H9 (cell line): ENCODE measurements around the gene MRRF. TPM values are rescaled to one million over a fixed set of nuclear protein-coding genes. Genes with fewer than 3 reads are reported as not detected.

Experiments used
- DNase-seq: peaks from one replicate; pipeline ENCODE4 v3.0.0-alpha.2; 2017
- H2AFZ ChIP-seq: one replicate; pipeline ENCODE4 v1.6.1; 2013; ENCODE audit warnings: mild to moderate bottlenecking, low read length, control low read depth, moderate library complexity
- H2AK5ac ChIP-seq: 2 replicates; pipeline ENCODE4 v1.6.1; 2013; ENCODE audit warnings: low read length, control low read depth, mixed read lengths; ENCODE audit not compliant: insufficient read length
- H2BK120ac ChIP-seq: one replicate; pipeline ENCODE4 v1.6.1; 2013; ENCODE audit warnings: low read depth, mild to moderate bottlenecking, low read length, control low read depth, inconsistent platforms; ENCODE audit not compliant: poor library complexity, severe bottlenecking
- H2BK12ac ChIP-seq: 2 replicates; pipeline ENCODE4 v1.6.1; 2013; ENCODE audit warnings: low read length, control low read depth, mixed read lengths, low read depth; ENCODE audit not compliant: insufficient read length
- H2BK15ac ChIP-seq: 2 replicates; pipeline ENCODE4 v1.6.1; 2013; ENCODE audit warnings: low read depth, low read length, control low read depth
- H2BK20ac ChIP-seq: one replicate; pipeline ENCODE4 v1.6.1; 2013; ENCODE audit warnings: low read depth, mild to moderate bottlenecking, low read length, control low read depth, inconsistent platforms; ENCODE audit not compliant: poor library complexity, severe bottlenecking
- H2BK5ac ChIP-seq: 2 replicates; pipeline ENCODE4 v1.6.1; 2013; ENCODE audit warnings: low read length, control low read depth, mixed read lengths; ENCODE audit not compliant: insufficient read length
- H3K14ac ChIP-seq: 2 replicates; pipeline ENCODE4 v1.6.1; 2013; ENCODE audit warnings: low read length, control low read depth; ENCODE audit not compliant: insufficient read depth
- H3K18ac ChIP-seq: 2 replicates; pipeline ENCODE4 v1.6.1; 2013; ENCODE audit warnings: low read depth, mild to moderate bottlenecking, mixed read lengths, low read length, control low read depth; ENCODE audit not compliant: insufficient read length
- H3K23ac ChIP-seq: 2 replicates; pipeline ENCODE4 v1.6.1; 2013; ENCODE audit warnings: low read length, control low read depth, mixed read lengths, low read depth; ENCODE audit not compliant: insufficient read length
- H3K23me2 ChIP-seq: 2 replicates; pipeline ENCODE4 v1.6.1; 2013; ENCODE audit warnings: low read depth, mild to moderate bottlenecking, mixed read lengths, low read length, control low read depth; ENCODE audit not compliant: insufficient read length, poor library complexity, severe bottlenecking
- H3K27ac ChIP-seq: 2 replicates; pipeline ENCODE4 v1.5.1; 2013; ENCODE audit warnings: low read length, control low read depth, mixed read lengths, low read depth; ENCODE audit not compliant: insufficient read length
- H3K27me3 ChIP-seq: 2 replicates; pipeline ENCODE4 v1.6.1; 2013; ENCODE audit warnings: low read length, control low read depth, inconsistent platforms; ENCODE audit not compliant: insufficient read depth
- H3K4ac ChIP-seq: 2 replicates; pipeline ENCODE4 v1.6.1; 2013; ENCODE audit warnings: low read depth, mild to moderate bottlenecking, control low read depth, inconsistent platforms, low read length, moderate library complexity
- H3K4me1 ChIP-seq: 2 replicates; pipeline ENCODE4 v1.6.1; 2013; ENCODE audit warnings: low read length, control low read depth, inconsistent platforms; ENCODE audit not compliant: insufficient read depth
- H3K4me2 ChIP-seq: 2 replicates; pipeline ENCODE4 v1.6.1; 2013; ENCODE audit warnings: low read length, control low read depth, mixed read lengths; ENCODE audit not compliant: insufficient read length, insufficient read depth
- H3K56ac ChIP-seq: 2 replicates; pipeline ENCODE4 v1.6.1; 2013; ENCODE audit warnings: low read depth, mild to moderate bottlenecking, mixed read lengths, low read length, control low read depth; ENCODE audit not compliant: insufficient read length
- H3K79me1 ChIP-seq: 2 replicates; pipeline ENCODE4 v1.6.1; 2013; ENCODE audit warnings: low read depth, mild to moderate bottlenecking, moderate library complexity, low read length, control low read depth, inconsistent platforms; ENCODE audit not compliant: insufficient read depth, poor library complexity, severe bottlenecking
- H3K79me2 ChIP-seq: 2 replicates; pipeline ENCODE4 v1.6.1; 2013; ENCODE audit warnings: low read length, control low read depth, inconsistent platforms; ENCODE audit not compliant: insufficient read depth
- H3K9ac ChIP-seq: 2 replicates; pipeline ENCODE4 v1.6.1; 2013; ENCODE audit warnings: low read length, control low read depth, mixed read lengths; ENCODE audit not compliant: insufficient read length; ENCODE audit errors: extremely low read depth
- H3K9me3 ChIP-seq: one replicate; pipeline ENCODE4 v1.6.1; 2013; ENCODE audit warnings: low read depth, low read length, inconsistent platforms; ENCODE audit not compliant: control insufficient read depth
- H3T11ph ChIP-seq: one replicate; pipeline ENCODE4 v1.6.1; 2013; ENCODE audit warnings: mild to moderate bottlenecking, low read length, control low read depth, inconsistent platforms
- H4K20me1 ChIP-seq: one replicate; pipeline ENCODE4 v1.6.1; 2013; ENCODE audit not compliant: control insufficient read depth, insufficient read length, insufficient read depth
- H4K5ac ChIP-seq: 2 replicates; pipeline ENCODE4 v1.6.1; 2013; ENCODE audit warnings: low read depth, mild to moderate bottlenecking, mixed read lengths, low read length, control low read depth; ENCODE audit not compliant: insufficient read length
- H4K8ac ChIP-seq: replicated peaks from 2 replicates; pipeline ENCODE4 v1.6.1; 2013; ENCODE audit warnings: low read length, control low read depth, mixed read lengths, low read depth; ENCODE audit not compliant: insufficient read length
- H4K91ac ChIP-seq: 2 replicates; pipeline ENCODE4 v1.6.1; 2013; ENCODE audit warnings: low read depth, mild to moderate bottlenecking, moderate library complexity, mixed read lengths, low read length, control low read depth; ENCODE audit not compliant: insufficient read length
- H3K27ac Mint-ChIP-seq, 3 experiments: 2 replicates in 2 of 3; 3 replicates in 1 of 3; pipeline ENCODE4 v1.8.0; 2020 to 2021; ENCODE audit warnings: mixed read lengths in 3 of 3, mild to moderate bottlenecking in 1 of 3, moderate library complexity in 1 of 3
- H3K27me3 Mint-ChIP-seq: 2 replicates; pipeline ENCODE4 v1.8.0; 2021; ENCODE audit warnings: low read depth, mild to moderate bottlenecking, moderate library complexity, mixed read lengths
- H3K36me3 Mint-ChIP-seq, 3 experiments: 2 replicates in 2 of 3; 3 replicates in 1 of 3; pipeline ENCODE4 v1.8.0; 2020 to 2021; ENCODE audit warnings: low read depth in 3 of 3, mixed read lengths in 3 of 3; ENCODE audit not compliant: insufficient read depth in 1 of 3
- H3K4me1 Mint-ChIP-seq, 2 experiments: 2 replicates each; pipeline ENCODE4 v1.8.0; 2020; ENCODE audit warnings: mixed read lengths in 2 of 2
- H3K4me3 Mint-ChIP-seq, 2 experiments: 2 replicates in 1 of 2; 3 replicates in 1 of 2; pipeline ENCODE4 v1.8.0; 2020 to 2021; ENCODE audit warnings: mild to moderate bottlenecking in 2 of 2, mixed read lengths in 2 of 2, moderate library complexity in 1 of 2
- H3K9me3 Mint-ChIP-seq, 2 experiments: 2 replicates in 1 of 2; 3 replicates in 1 of 2; pipeline ENCODE4 v1.8.0; 2020; ENCODE audit warnings: mild to moderate bottlenecking in 2 of 2, mixed read lengths in 2 of 2, moderate library complexity in 1 of 2
- CTCF ChIP-seq: fragments of 200-600 bp; sonication (generic); conservative IDR thresholded peaks from 3 replicates; pipeline ENCODE4 v1.8.0; 2021; ENCODE audit warnings: antibody characterized with exemption, mild to moderate bottlenecking
- WGBS: extraction: QIAGEN DNeasy Blood & Tissue Kit; methylation state at CpG from one replicate; pipeline ENCODE4 v1.1.7; 2013; ENCODE audit warnings: missing lambda C conversion rate, low lambda C conversion rate, mixed read lengths; ENCODE audit not compliant: insufficient read length; ENCODE audit errors: extremely low coverage; 5-methylcytosine and 5-hydroxymethylcytosine counted together
- total RNA-seq: library from RNA; stranded (reverse); gene quantifications from 2 replicates; pipeline ENCODE4 v1.2.1, GENCODE V29; 2021

Gene MRRF
- total RNA-seq, 1 experiment from 2014 or later = 33.7 TPM

- Mint-ChIP-seq H3K36me3 (peaks cover 7 to 39% (median 27%) of the 10 kb centered on the region in 3 experiments), H3K4me3 (no peak overlapping the region), H3K27me3 (no peaks in the 10 kb centered on the region), H3K27ac (peak overlapping the region in 1 of 3 experiments; percentile 21; a peak in 4 of 7 replicates), H3K4me1 (peaks cover 26 to 27% of the 10 kb centered on the region in 2 experiments), H3K9me3 (no peaks in the 10 kb centered on the region)
- H2BK12ac ChIP-seq = no peak overlapping the region
- no peaks in the 10 kb centered on the region for H4K20me1 ChIP-seq
- H2AK5ac ChIP-seq = no peak overlapping the region
- no peak overlapping the region for H4K8ac ChIP-seq
- H3K9ac ChIP-seq = no peak overlapping the region
- H3K4me1 ChIP-seq = peaks cover 8% of the 10 kb centered on the region
- H3K23ac ChIP-seq = no peak overlapping the region
- H3K9me3 ChIP-seq = no peaks in the 10 kb centered on the region
- H3K4me2 ChIP-seq = no peak overlapping the region
- no peak overlapping the region for H2BK120ac ChIP-seq
- DNase-seq = no peak
- H4K5ac ChIP-seq = no peak overlapping the region
- no peaks in the 10 kb centered on the region for H3K23me2 ChIP-seq
- no peak overlapping the region for H3K18ac ChIP-seq
- WGBS = no CpG with 5 or more reads among the region's 3 CpGs
- no peak overlapping the region for H2BK15ac ChIP-seq
- H3K4ac ChIP-seq = no peak overlapping the region
- no peaks in the 10 kb centered on the region for H3K79me2 ChIP-seq
- H4K91ac ChIP-seq = no peak overlapping the region
- no peak overlapping the region for H3K14ac ChIP-seq
- no peak overlapping the region for H2BK20ac ChIP-seq
- peaks cover 5% of the 10 kb centered on the region for H3K79me1 ChIP-seq
- no peaks in the 10 kb centered on the region for H3K27me3 ChIP-seq
- H3T11ph ChIP-seq = no peak overlapping the region
- H2BK5ac ChIP-seq = no peak overlapping the region
- H2AFZ ChIP-seq = no peak overlapping the region
- H3K27ac ChIP-seq = no peak overlapping the region
- no peak for TF ChIP-seq CTCF
- H3K56ac ChIP-seq = no peak overlapping the region
Observed at GRCh38 chr9:122254761-122255160, 9.9 kb upstream of the MRRF start.
